NOMO-1 treated with dmso at 0.1 percent for 144 hours (cell line): ENCODE measurements around the gene ZDHHC14.
A peak's percentile ranks its signal among the peaks of the same experiment; 100 is the strongest.

ENCODE experiments used
- DNase-seq: peaks from one replicate; lab custom pipeline; 2025; ENCODE audit not compliant: unreplicated experiment; lab: John Stamatoyannopoulos, UW

The ZDHHC14 gene

DNA sequence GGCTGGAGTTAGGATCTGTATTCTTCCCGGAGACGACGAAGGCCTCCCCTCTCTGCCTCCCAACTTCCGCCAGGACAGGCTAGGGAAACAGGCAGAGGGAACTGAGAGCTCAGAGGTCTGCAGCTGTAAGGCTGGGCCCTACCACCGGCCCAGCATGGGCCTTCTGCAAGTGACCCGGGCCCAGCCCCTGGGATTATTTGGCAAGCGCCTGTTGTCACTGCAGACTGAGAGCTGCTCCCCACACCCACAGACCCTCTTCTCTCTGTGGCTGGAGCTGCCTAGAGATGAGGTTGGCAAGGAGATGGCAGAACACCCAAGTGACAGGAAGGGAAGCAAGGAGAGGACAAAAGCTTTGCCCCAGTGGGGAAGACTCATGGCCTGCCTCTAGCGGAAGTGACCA is 212.6 kb downstream of the ZDHHC14 start:
- no peak for DNase-seq

- DNase-seq: no peak
Measured at GRCh38 chr6:157594292-157594691, 213.3 kb downstream of the ZDHHC14 start.

GRCh38 chr6:157595768-157596167 is 214.8 kb downstream of the ZDHHC14 start:
- DNase-seq: no peak

- DNase-seq: no peak
Measured at GRCh38 chr6:157596461-157596860, 215.5 kb downstream of the ZDHHC14 start.

DNA sequence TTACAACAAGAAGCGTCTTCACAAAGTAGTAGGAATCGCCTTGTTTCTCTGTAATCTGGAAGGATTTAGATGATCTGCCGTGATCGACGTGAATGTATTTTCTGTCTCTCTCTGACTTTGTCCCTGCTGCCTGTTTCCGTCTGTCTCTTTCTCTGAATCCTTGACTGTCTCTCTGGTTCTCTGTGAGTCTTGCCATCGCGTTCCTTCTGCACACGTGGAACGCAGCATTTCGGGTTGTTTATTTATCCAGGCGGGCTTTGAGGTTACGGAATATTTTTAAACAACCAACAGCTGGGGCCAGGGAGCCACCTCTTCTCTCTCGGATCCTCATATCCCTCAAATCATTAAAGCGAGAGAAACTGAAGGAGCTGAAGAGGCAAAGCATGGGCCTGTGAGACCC is 215.9 kb downstream of the ZDHHC14 start:
- no peak for DNase-seq

- peak; percentile 0 for DNase-seq
Measured at GRCh38 chr6:157597461-157598312, 216.7 kb downstream of the ZDHHC14 start.

- DNase-seq: no peak
Measured at GRCh38 chr6:157599191-157599590, 218.2 kb downstream of the ZDHHC14 start.

DNA sequence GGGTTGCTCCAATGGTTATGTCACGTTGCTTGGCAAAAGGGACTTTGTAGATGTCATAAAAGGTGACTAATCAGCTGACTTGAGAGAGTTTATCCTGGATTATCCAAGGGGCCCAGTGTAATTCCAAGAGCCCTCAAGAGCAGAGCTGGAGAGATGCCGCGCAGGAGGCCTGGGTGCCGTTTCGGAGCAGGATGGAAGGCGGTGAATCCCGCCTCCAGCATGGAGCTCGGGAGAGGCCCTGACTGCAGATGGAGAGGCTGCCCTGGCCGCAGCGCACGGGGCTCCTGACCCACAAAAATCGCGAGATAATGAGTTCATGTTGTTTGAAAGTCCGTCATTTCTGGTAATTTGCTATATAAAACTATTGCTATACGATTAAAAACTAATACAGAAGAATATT is 219.8 kb downstream of the ZDHHC14 start:
- DNase-seq: no peak

GRCh38 chr6:157602521-157603295 is 221.7 kb downstream of the ZDHHC14 start:
- no peak for DNase-seq

DNA sequence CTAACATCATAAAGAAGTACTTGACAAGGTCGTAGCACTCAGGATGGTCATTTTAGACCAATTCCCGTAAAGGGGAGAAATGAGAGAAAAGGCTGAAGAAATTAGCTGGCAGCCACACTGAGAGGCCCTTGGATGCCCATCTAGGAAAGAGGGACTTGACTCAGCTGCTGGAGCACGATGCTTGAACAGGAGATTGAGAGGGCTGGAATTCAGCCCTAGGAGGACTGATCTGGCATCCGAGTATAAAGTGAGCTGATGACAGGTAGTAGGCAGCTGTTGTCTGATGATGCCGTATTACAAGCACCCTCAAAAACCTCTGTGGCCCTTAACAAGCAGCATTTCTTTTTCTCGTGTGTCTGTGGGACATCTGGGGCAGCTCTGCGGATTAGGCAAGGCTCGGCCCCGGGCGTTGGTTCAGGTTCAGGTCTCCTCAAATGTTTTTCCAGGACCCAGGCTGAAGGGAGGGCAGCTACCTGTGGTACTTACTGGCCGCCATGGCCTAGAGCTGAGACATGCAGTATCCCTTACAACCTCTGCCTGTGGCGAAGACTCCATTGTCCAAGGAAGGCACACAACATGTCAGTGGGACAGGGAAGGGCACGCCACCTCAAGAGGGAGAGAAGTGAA is 222.4 kb downstream of the ZDHHC14 start:
- DNase-seq: no peak

GRCh38 chr6:157603971-157604370 is 223.0 kb downstream of the ZDHHC14 start:
- DNase-seq: no peak

- DNase-seq: no peak
Measured at GRCh38 chr6:157604816-157605215, 223.8 kb downstream of the ZDHHC14 start.

- no peak for DNase-seq
Measured at GRCh38 chr6:157605484-157605883, 224.5 kb downstream of the ZDHHC14 start.

- DNase-seq: no peak
Measured at GRCh38 chr6:157606516-157606915, 225.5 kb downstream of the ZDHHC14 start.

DNA sequence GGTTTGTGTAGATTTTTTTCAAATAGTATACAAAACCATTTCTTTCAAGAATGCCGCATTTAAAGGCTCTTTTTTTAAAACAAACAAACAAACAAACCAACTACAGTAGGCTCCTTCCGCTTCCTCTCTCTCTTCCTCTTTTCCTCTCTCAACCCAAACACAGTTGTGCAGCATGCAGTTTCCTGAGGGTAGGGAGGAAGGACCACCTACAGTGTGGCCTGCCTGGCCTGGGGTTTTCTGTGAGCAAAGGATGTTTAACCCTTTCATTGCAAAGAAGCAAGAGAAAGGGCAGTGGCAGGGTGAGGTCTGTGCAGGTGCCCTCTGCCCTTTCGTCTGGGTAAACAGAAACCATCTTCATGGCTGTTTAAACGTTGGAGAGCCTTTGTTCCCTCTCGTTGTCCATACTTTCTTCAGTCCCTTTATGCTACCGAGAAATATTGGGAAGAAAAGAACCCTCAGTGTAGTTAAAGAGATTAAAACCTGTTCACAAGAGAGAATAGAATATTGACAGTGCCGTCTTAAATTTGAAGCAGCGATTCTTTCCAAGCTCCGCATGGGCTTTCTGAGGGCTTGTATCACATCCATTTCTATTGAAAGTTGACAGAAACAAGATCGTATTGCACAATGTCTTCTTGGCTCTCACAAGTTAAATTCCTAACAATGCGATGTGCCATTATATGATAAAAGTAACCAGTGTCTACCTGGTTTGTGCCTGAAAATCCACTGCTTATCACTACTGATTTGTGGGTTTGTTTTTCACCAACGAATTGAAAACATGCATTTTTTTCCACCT is 226.5 kb downstream of the ZDHHC14 start:
- peak; percentile 6 for DNase-seq

- no peak for DNase-seq
Measured at GRCh38 chr6:157608221-157609075, 227.5 kb downstream of the ZDHHC14 start.

- DNase-seq: no peak
Measured at GRCh38 chr6:157609117-157609516, 228.1 kb downstream of the ZDHHC14 start.

- no peak for DNase-seq
Measured at GRCh38 chr6:157609556-157609955, 228.6 kb downstream of the ZDHHC14 start.

- DNase-seq: no peak
Measured at GRCh38 chr6:157610451-157610999, 229.5 kb downstream of the ZDHHC14 start.

DNA sequence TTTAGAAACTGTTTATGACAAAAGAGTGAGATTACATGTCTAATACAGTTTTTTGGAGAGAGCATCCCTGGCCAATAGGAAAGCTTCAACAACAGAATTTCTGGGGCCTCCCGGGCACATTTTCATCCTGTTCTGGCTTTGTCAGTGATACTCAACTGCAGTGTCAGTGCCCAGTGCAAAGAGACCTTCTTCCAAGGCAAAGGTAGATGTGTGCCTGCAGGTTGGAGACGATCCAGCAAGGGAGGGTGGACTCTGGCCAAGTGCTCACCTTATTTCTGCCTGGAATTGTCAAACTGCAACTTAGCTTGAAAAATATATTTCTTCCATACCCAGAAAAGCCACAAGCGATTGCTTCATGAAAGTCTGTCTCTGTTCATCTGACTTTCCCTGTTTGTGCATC is 230.4 kb downstream of the ZDHHC14 start:
- DNase-seq: no peak
